Body of pancreas (tissue), 4 donors: ENCODE results near the gene KANTR.

ENCODE experiments used
- CTCF ChIP-seq, 7 experiments: fragments of 450-650 bp in 4 of 7; fragments of 200-600 bp in 3 of 7; sonication (generic) in 3 of 7; IDR thresholded peaks; one replicate each; pipeline ENCODE4 v1.5.1; 2016 to 2019; ENCODE audit warnings: antibody characterized with exemption in 7 of 7
- POLR2A ChIP-seq, 3 donors: fragments of 450-650 bp; IDR thresholded peaks; one replicate each; pipeline ENCODE4 v1.6.1; 2016; ENCODE audit warnings: antibody characterized with exemption in 3 of 3, mild to moderate bottlenecking in 2 of 3

- TF ChIP-seq CTCF (IDR thresholded peaks at IDR 0.05) (no peak), POLR2A (IDR thresholded peaks at IDR 0.05) (no peak)
Measured at GRCh38 chrX:53082773-53083616, 10.9 kb upstream of the KANTR start.
